ENCODE results near the gene NUMBL. TPM values are rescaled to one million over a fixed set of nuclear protein-coding genes. Genes with fewer than 3 reads are reported as not detected.
A peak's percentile ranks its signal among the peaks of the same experiment; 100 is the strongest.

NUMBL gene
- total and polyA plus RNA-seq, 2 of the 13 experiments (the other 11 are each of a cell fraction or from before 2014, with no cell fraction given) = 0.49 to 2.3 TPM

DNA sequence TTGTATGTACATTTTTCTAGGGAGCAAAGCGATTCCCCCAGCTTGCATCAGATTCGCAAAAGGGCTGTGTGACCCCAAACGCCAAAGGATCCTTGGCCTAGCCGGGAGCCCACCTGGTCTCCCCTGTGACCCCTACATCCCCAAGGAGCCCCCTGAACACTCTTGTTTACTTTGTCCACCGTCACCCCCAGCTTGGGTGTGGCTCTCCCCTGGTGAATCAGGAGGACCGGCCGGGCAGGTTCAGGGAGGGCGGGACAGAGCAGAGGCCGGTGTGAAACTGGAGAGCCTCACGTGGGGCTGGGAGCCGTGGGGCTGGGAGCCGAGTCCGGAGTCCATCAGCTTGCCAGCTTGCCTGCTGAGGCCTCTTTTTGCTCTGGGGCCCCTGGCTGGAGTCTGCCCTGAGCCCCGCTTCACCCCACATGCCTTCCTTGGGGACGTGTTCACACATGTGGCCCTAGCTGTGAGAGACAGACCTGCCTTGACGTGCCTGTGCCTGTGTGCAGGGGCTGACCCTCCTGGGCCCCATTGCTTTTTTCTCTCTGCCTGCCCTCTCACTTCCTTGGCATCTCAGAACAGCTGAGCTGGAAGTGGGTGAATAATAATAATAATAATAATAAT is 28.4 kb upstream of the NUMBL start (continued):
- peak; percentile 85 for TF ChIP-seq TFE3 (CRISPR knock-in tag; IDR thresholded peaks at IDR 0.05)
- no peak for TF ChIP-seq RFX5 (IDR thresholded peaks at IDR 0.05; ENCODE audit: low read depth, low read length)
- peak; percentile 94 for TF ChIP-seq SP5 (CRISPR knock-in tag; IDR thresholded peaks at IDR 0.05; ENCODE audit: borderline replicate concordance, low read depth)
- no peak for TF ChIP-seq KLF16 (CRISPR knock-in tag; IDR thresholded peaks at IDR 0.05)
- no peak for TF ChIP-seq ZNF20 (CRISPR knock-in tag; IDR thresholded peaks at IDR 0.05)
- TF ChIP-seq PHF21A (CRISPR knock-in tag; IDR thresholded peaks at IDR 0.05) = peak; percentile 84
- no peak for TF ChIP-seq ZFP62 (CRISPR knock-in tag; IDR thresholded peaks at IDR 0.05)
- no peak for TF ChIP-seq ZNF703 (CRISPR knock-in tag; IDR thresholded peaks at IDR 0.05; ENCODE audit: borderline replicate concordance)
- no peak for TF ChIP-seq MAFG (CRISPR knock-in tag; IDR thresholded peaks at IDR 0.05)
- 0 out of 2 replicates have a peak, but pooled peaks have one; percentile 12 for TF ChIP-seq ZNF235 (CRISPR knock-in tag; IDR thresholded peaks at IDR 0.05; ENCODE audit: borderline replicate concordance)
- TF ChIP-seq MLXIP (CRISPR knock-in tag; IDR thresholded peaks at IDR 0.05; ENCODE audit: borderline replicate concordance) = no peak
- TF ChIP-seq ZNF263 (CRISPR knock-in tag; IDR thresholded peaks at IDR 0.05) = peak; percentile 72; the same call in 1 of the 2 replicates
- no peak; a peak in 1 of 4 replicates for TF ChIP-seq REST (IDR thresholded peaks at IDR 0.05; ENCODE audit: borderline replicate concordance in 1 of 2, low read depth in 1 of 2, low read length in 2 of 2)
- no peak for TF ChIP-seq ZBTB4 (CRISPR knock-in tag; IDR thresholded peaks at IDR 0.05; ENCODE audit: borderline replicate concordance)
- no peak for TF ChIP-seq CHD2 (IDR thresholded peaks at IDR 0.05; ENCODE audit: low read depth, low read length)
- no peak for TF ChIP-seq ZFP36L2 (CRISPR knock-in tag; IDR thresholded peaks at IDR 0.05)
- 0 out of 2 replicates have a peak, but pooled peaks have one; percentile 52 for TF ChIP-seq HOXD1 (CRISPR knock-in tag; IDR thresholded peaks at IDR 0.05)
- TF ChIP-seq SAFB2 (CRISPR knock-in tag; IDR thresholded peaks at IDR 0.05; ENCODE audit: borderline replicate concordance, low read depth) = no peak; the same call in 1 of the 2 replicates

Data from HepG2 (cell line).